KMS-11 (cell line): ENCODE results near the gene ITPRIP.

Experiments
- H2AFZ ChIP-seq: fragments of 200-600 bp; sonication (generic); 2 replicates; pipeline ENCODE4 v1.6.1; 2016; ENCODE audit warnings: antibody characterized with exemption, mixed run types, low read depth
- H3K27ac ChIP-seq: fragments of 200-600 bp; sonication (generic); 2 replicates; pipeline ENCODE4 v1.6.1; 2016; ENCODE audit warnings: mild to moderate bottlenecking, mixed run types
- H3K27me3 ChIP-seq: fragments of 200-600 bp; sonication (generic); 2 replicates; pipeline ENCODE4 v1.6.1; 2017; ENCODE audit warnings: mild to moderate bottlenecking, low read depth, mixed run types, moderate library complexity; ENCODE audit not compliant: insufficient read depth
- H3K36me3 ChIP-seq: fragments of 200-600 bp; sonication (generic); 2 replicates; pipeline ENCODE4 v1.6.1; 2017; ENCODE audit warnings: mild to moderate bottlenecking, mixed run types; ENCODE audit not compliant: insufficient read depth
- H3K4me1 ChIP-seq: fragments of 200-600 bp; sonication (generic); 2 replicates; pipeline ENCODE4 v1.6.1; 2016; ENCODE audit warnings: mild to moderate bottlenecking, low read depth, mixed run types; ENCODE audit not compliant: poor library complexity, severe bottlenecking
- H3K4me2 ChIP-seq: fragments of 200-600 bp; sonication (generic); 2 replicates; pipeline ENCODE4 v1.7.0; 2016; ENCODE audit warnings: mild to moderate bottlenecking, mixed run types
- H3K4me3 ChIP-seq: fragments of 200-600 bp; sonication (generic); IDR thresholded peaks from 2 replicates; pipeline ENCODE4 v1.6.1; 2017; ENCODE audit warnings: low read depth, low read length, mixed read lengths; ENCODE audit not compliant: insufficient read depth
- H3K79me2 ChIP-seq: fragments of 200-600 bp; sonication (generic); 2 replicates; pipeline ENCODE4 v1.6.1; 2016; ENCODE audit warnings: low read depth, mixed run types; ENCODE audit not compliant: insufficient read depth
- H3K9ac ChIP-seq: fragments of 200-600 bp; sonication (generic); 2 replicates; pipeline ENCODE4 v1.6.1; 2016; ENCODE audit warnings: mild to moderate bottlenecking, mixed run types
- H4K20me1 ChIP-seq: fragments of 200-600 bp; sonication (generic); 2 replicates; pipeline ENCODE4 v1.6.1; 2016; ENCODE audit warnings: mild to moderate bottlenecking, mixed run types; ENCODE audit not compliant: insufficient read depth
- CTCF ChIP-seq: fragments of 200-600 bp; sonication (generic); conservative IDR thresholded peaks from 2 replicates; pipeline ENCODE4 v1.6.1; 2017; ENCODE audit warnings: low read depth, mild to moderate bottlenecking, antibody characterized with exemption, low read length, moderate library complexity, mixed read lengths

Gene ITPRIP

GRCh38 chr10:104273899-104274575, 64.2 kb downstream of the ITPRIP start:
- Histone ChIP-seq H3K36me3 (no peaks in the 10 kb centered on the region), H3K4me3 (no peak overlapping the region), H3K79me2 (no peaks in the 10 kb centered on the region), H3K27me3 (no peaks in the 10 kb centered on the region), H3K4me2 (peak overlapping the region; percentile 77; the same call in 1 of the 2 replicates), H3K9ac (no peak overlapping the region; the same call in 1 of the 2 replicates), H2AFZ (peak overlapping the region; percentile 90), H4K20me1 (no peaks in the 10 kb centered on the region), H3K27ac (no peak overlapping the region), H3K4me1 (peaks cover 4% of the 10 kb centered on the region)
- no peak for TF ChIP-seq CTCF

- no peak for TF ChIP-seq CTCF
- H3K27ac ChIP-seq, result no peak overlapping the region
These were observed 65.0 kb downstream of the ITPRIP start for GRCh38 chr10:104273286-104273685.

DNA sequence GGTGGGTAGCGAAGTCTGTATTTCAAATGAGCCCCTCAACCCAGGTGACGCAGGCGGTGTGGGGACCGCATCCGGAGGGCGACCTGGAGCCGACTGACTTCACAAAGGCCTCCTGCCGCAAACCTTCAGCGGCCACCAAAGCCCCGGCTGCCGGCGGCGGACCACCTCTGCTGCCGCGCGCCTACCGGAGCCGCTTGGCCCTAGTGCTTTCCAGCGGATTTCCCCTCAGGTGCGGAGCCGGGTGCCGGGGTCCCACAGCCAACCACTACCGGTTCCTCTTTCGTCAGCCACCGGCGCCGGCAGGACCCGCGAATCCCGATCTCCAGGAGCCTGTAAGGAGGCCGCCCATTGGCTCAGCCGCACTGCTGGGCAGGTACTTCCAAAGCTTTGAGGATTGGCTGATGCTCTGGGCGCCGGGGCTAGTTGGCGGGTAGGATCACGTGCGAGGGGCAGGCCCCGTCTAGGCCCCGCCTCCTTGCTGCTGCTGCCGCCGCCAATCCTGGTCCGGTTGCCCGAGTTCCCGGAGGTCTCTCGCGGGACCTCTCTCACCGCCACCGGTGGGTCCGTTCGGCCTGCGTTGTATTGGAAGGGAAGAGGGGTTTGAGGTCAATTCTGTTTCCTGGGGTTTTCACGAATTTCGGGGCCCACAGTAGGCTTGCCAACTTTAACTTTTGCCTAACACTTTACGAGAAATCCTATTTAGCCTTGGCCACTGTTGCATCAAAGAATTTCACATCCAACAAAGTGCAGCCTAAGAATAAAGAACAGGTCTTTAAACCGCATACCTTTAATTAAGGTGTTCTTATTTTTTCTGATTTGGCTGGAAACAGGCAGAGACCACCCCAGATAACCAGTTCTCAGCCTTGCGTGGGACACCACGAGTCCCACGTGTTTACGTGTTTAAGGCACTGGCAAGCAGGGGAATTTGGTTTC, 69.3 kb downstream of the ITPRIP start, which contains the start of gene GSTO2:
GSTO2 (plus strand) TSS at position 472 of the 933 bp plus-strand sequence. CDS start 5,732 bp downstream, outside the sequence.
- no peaks in the 10 kb centered on the region for H3K27me3 ChIP-seq
- H3K9ac ChIP-seq, result peak within 1 kb of the TSS; percentile 76
- peaks cover 44% of the 10 kb centered on the region for H3K79me2 ChIP-seq
- H2AFZ ChIP-seq, result peak within 1 kb of the TSS; percentile 76
- peak within 1 kb of the TSS; percentile 60 for H3K27ac ChIP-seq
- H3K4me2 ChIP-seq, result peak within 1 kb of the TSS; percentile 66
- no peak for TF ChIP-seq CTCF
- H3K4me1 ChIP-seq, result peaks cover 14% of the 10 kb centered on the region
- no peak within 1 kb of the TSS for H3K4me3 ChIP-seq
- H3K36me3 ChIP-seq, result no peaks in the 10 kb centered on the region; the same call in 1 of the 2 replicates
- H4K20me1 ChIP-seq, result no peaks in the 10 kb centered on the region

More at GRCh38 chr10:104273286-104273685, 65.0 kb downstream of the ITPRIP start:
- Histone ChIP-seq H3K4me1 (peaks cover 4% of the 10 kb centered on the region), H3K4me2 (no peak overlapping the region), H3K36me3 (no peaks in the 10 kb centered on the region), H2AFZ (no peak overlapping the region), H4K20me1 (no peaks in the 10 kb centered on the region), H3K9ac (no peak overlapping the region), H3K27me3 (no peaks in the 10 kb centered on the region), H3K4me3 (no peak overlapping the region), H3K79me2 (peaks cover 4% of the 10 kb centered on the region)

GRCh38 chr10:104268405-104268712, 69.9 kb downstream of the ITPRIP start:
- Histone ChIP-seq H3K36me3 (no peaks in the 10 kb centered on the region; the same call in 1 of the 2 replicates), H3K27ac (peak overlapping the region; percentile 60), H3K9ac (peak overlapping the region; percentile 76)

More at GRCh38 chr10:104268405-104268712, 69.9 kb downstream of the ITPRIP start:
- Histone ChIP-seq H3K79me2 (peaks cover 48% of the 10 kb centered on the region), H3K4me3 (no peak overlapping the region), H3K4me2 (peak overlapping the region; percentile 66), H4K20me1 (no peaks in the 10 kb centered on the region), H3K4me1 (peaks cover 14% of the 10 kb centered on the region), H2AFZ (peak overlapping the region; percentile 76), H3K27me3 (no peaks in the 10 kb centered on the region)
- TF ChIP-seq CTCF, result no peak
